Upper lobe of left lung (tissue), 4 donors: ENCODE measurements around the gene CTSZ.

Source experiments
- POLR2A ChIP-seq, 4 donors: fragments of 450-650 bp; IDR thresholded peaks; one replicate each; pipeline ENCODE4 v1.5.1; 2016 to 2017; ENCODE audit warnings: antibody characterized with exemption in 4 of 4, mild to moderate bottlenecking in 2 of 4
- POLR2AphosphoS5 ChIP-seq, 2 donors: sonication (generic); formaldehyde crosslinking; IDR thresholded peaks; one replicate each; pipeline ENCODE4 v1.5.1; 2017; ENCODE audit warnings: antibody characterized with exemption in 2 of 2
- TF ChIP-seq, protein P1 (sequence below), 6 experiments: fragments of 450-650 bp in 4 of 6; fragments of 200-600 bp in 2 of 6; sonication (generic) in 2 of 6; IDR thresholded peaks; one replicate each; pipeline ENCODE4 v1.5.1; 2016 to 2019; ENCODE audit warnings: antibody characterized with exemption in 6 of 6

DNA sequence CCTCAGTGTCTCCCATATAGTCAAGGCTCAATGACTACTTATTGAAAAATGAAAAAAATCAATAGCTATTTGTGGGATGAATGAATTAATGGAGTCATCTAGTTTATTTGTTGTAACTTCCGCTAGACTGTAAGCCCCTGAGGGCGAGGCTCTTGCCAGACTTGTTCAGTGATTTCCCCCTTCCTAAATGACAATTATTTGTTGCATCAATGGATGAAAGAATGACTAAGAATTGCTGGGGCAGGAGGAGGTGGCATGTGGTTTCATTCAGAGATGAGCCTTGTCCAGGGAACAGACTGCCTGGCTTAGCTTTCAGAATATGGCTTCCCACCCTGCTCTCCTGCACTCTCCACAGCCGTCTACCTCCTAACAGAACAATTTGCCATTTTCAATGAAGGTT is 36.6 kb upstream of the CTSZ start:
- TF ChIP-seq, protein P1, sequence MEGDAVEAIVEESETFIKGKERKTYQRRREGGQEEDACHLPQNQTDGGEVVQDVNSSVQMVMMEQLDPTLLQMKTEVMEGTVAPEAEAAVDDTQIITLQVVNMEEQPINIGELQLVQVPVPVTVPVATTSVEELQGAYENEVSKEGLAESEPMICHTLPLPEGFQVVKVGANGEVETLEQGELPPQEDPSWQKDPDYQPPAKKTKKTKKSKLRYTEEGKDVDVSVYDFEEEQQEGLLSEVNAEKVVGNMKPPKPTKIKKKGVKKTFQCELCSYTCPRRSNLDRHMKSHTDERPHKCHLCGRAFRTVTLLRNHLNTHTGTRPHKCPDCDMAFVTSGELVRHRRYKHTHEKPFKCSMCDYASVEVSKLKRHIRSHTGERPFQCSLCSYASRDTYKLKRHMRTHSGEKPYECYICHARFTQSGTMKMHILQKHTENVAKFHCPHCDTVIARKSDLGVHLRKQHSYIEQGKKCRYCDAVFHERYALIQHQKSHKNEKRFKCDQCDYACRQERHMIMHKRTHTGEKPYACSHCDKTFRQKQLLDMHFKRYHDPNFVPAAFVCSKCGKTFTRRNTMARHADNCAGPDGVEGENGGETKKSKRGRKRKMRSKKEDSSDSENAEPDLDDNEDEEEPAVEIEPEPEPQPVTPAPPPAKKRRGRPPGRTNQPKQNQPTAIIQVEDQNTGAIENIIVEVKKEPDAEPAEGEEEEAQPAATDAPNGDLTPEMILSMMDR (IDR thresholded peaks at IDR 0.05) = no peak
- TF ChIP-seq POLR2AphosphoS5 (IDR thresholded peaks at IDR 0.05) = no peak
- TF ChIP-seq POLR2A (IDR thresholded peaks at IDR 0.05) = no peak
